ENCODE results near the gene BRCA1.
"Not testable (repeated sequence)": the region's sequence is repeated elsewhere in the genome, so short reads cannot be mapped to it uniquely, and the experiment has no call there.

- not testable (repeated sequence) for TF ChIP-seq CTCF (IDR thresholded peaks at IDR 0.05); POLR2A (IDR thresholded peaks at IDR 0.05; ENCODE audit: low read length)
Observed at GRCh38 chr17:43133439-43133838, 8.3 kb upstream of the BRCA1 start.
